PC-9 (cell line): ENCODE results near the gene KIAA1191. TPM values are rescaled to one million over a fixed set of nuclear protein-coding genes. Genes with fewer than 3 reads are reported as not detected.

ENCODE experiments used
- BruUV-seq: library from RNA; stranded (reverse); fragments of 400-500 nt; replicated peaks from 2 replicates; lab custom pipeline; 2021; lab: Mats Ljungman, UMichigan
- CTCF ChIA-PET: fragments of 300-600 bp; sonication (Branson Sonifier 250); formaldehyde crosslinking; loops from one replicate; lab custom pipeline; 2022; ENCODE audit warnings: antibody characterized with exemption; lab: Charles Lee
- POLR2A ChIA-PET: fragments of 300-600 bp; sonication (Branson Sonifier 250); formaldehyde crosslinking; loops from one replicate; lab custom pipeline; 2022; ENCODE audit warnings: antibody characterized with exemption; ENCODE audit not compliant: unreplicated experiment; lab: Charles Lee
- DNase-seq, 2 experiments: peaks; one replicate each; pipeline versions ENCODE4 v3.0.0 to v3.0.0-alpha.2; 2015 to 2022; ENCODE audit warnings: mixed read lengths in 1 of 2
- H2AFZ ChIP-seq: fragments of 200-600 bp; sonication (generic); 2 replicates; pipeline ENCODE4 v1.8.1; 2017; ENCODE audit warnings: antibody characterized with exemption
- H3F3A ChIP-seq: fragments of 200-600 bp; sonication (generic); 2 replicates; pipeline ENCODE4 v1.8.1; 2017; ENCODE audit warnings: antibody characterized with exemption, mild to moderate bottlenecking, low read depth; ENCODE audit not compliant: insufficient read depth
- H3K27ac ChIP-seq: fragments of 200-600 bp; sonication (generic); 2 replicates; pipeline ENCODE4 v1.6.1; 2016; ENCODE audit warnings: mixed run types
- H3K27me3 ChIP-seq: fragments of 200-600 bp; sonication (generic); 2 replicates; pipeline ENCODE4 v1.6.1; 2016; ENCODE audit warnings: low read depth, mixed run types; ENCODE audit not compliant: insufficient read depth
- H3K36me3 ChIP-seq: fragments of 200-600 bp; sonication (generic); 2 replicates; pipeline ENCODE4 v1.6.1; 2016; ENCODE audit warnings: low read depth, mixed run types
- H3K4me1 ChIP-seq: fragments of 200-600 bp; sonication (generic); replicated peaks from 2 replicates; pipeline ENCODE4 v1.6.1; 2016; ENCODE audit warnings: mixed run types; ENCODE audit not compliant: insufficient read depth
- H3K4me2 ChIP-seq: fragments of 200-600 bp; sonication (generic); 2 replicates; pipeline ENCODE4 v1.6.1; 2017; ENCODE audit warnings: mixed run types
- H3K4me3 ChIP-seq: fragments of 200-600 bp; sonication (generic); 2 replicates; pipeline ENCODE4 v1.6.1; 2016; ENCODE audit warnings: mixed run types
- H3K79me2 ChIP-seq: fragments of 200-600 bp; sonication (generic); 2 replicates; pipeline ENCODE4 v1.6.1; 2017; ENCODE audit warnings: low read depth, mixed run types
- H3K9me2 ChIP-seq: fragments of 200-600 bp; sonication (generic); 2 replicates; pipeline ENCODE4 v1.8.1; 2017; ENCODE audit warnings: mild to moderate bottlenecking; ENCODE audit not compliant: insufficient read depth
- H3K9me3 ChIP-seq: fragments of 200-600 bp; sonication (generic); 2 replicates; pipeline ENCODE4 v1.8.1; 2016; ENCODE audit warnings: low read depth; ENCODE audit not compliant: insufficient read depth
- H4K20me1 ChIP-seq: fragments of 200-600 bp; sonication (generic); 2 replicates; pipeline ENCODE4 v1.8.1; 2017; ENCODE audit not compliant: insufficient read depth
- EZH2 ChIP-seq: fragments of 200-600 bp; sonication (generic); IDR thresholded peaks from 2 replicates; pipeline ENCODE4 v1.8.0; 2017; ENCODE audit warnings: antibody characterized with exemption, low read depth
- intact Hi-C: fragments of 100-400 bp; cut with micrococcal nuclease; formaldehyde crosslinking; loops from one replicate; pipeline ENCODE4 v1.10.0; 2022; ENCODE audit not compliant: unreplicated experiment
- total RNA-seq: library from RNA; stranded (reverse); gene quantifications from 2 replicates; pipeline ENCODE4 v1.2.3, GENCODE V29; 2021
- TF ChIP-seq, protein P1 (sequence below): fragments of 200-600 bp; sonication (generic); conservative IDR thresholded peaks from 2 replicates; pipeline ENCODE4 v1.6.1; 2017; ENCODE audit warnings: mixed run types, antibody characterized with exemption, mild to moderate bottlenecking, moderate library complexity

The KIAA1191 gene
- total RNA-seq, 1 experiment from 2014 or later, result 115 TPM

- Histone ChIP-seq H3K36me3 (no peaks in the 10 kb centered on the region; the same call in 1 of the 2 replicates), H3K4me1 (no peaks in the 10 kb centered on the region), H3K9me2 (no peaks in the 10 kb centered on the region), H3K27me3 (no peaks in the 10 kb centered on the region), H3K79me2 (no peaks in the 10 kb centered on the region), H4K20me1 (no peaks in the 10 kb centered on the region), H3K9me3 (no peaks in the 10 kb centered on the region), H3K4me2 (no peak overlapping the region), H3F3A (no peaks in the 10 kb centered on the region), H2AFZ (no peak overlapping the region), H3K27ac (no peak overlapping the region), H3K4me3 (no peak overlapping the region)
- CTCF ChIA-PET, result interaction anchor here (0.6 to 0.7 kb wide), 2 partner anchors 63 to 1391 kb away, joined by 3 to 4 read pairs; no protein-coding TSS in a partner anchor
- DNase-seq, result no peak
- POLR2A ChIA-PET, result no interaction called here
- intact Hi-C loops, result no loop called here
- BruUV-seq, result no TSS peak
- no peak for TF ChIP-seq EZH2
These were observed 19.4 kb downstream of the KIAA1191 start for GRCh38 chr5:176342158-176342483.

- ChIA-PET CTCF (interaction anchor here (0.6 to 0.7 kb wide), 2 partner anchors 64 to 1390 kb away, joined by 3 to 4 read pairs; no protein-coding TSS in a partner anchor), POLR2A (no interaction called here)
- H3K9me3 ChIP-seq, result no peaks in the 10 kb centered on the region
These were observed 20.0 kb downstream of the KIAA1191 start for GRCh38 chr5:176341325-176342157.

DNA sequence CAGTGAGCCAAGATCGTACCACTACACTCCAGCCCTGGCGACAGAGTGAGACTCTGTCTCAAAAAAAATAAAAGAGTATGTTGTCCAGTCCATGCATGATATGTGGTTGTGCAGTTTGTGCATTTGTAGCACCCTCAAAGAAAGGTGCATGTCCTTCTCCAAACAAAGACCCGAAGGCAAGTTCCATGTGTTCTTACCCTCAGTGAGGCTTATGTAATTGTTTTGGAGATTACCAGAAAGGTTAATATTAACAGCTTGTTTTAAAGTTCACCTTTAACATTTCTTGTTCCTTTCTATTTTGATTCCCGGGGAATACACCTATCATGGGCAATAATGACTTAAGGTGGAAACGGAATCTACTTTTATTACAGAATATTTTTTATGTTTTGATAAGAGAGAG, 22.3 kb downstream of the KIAA1191 start:
- intact Hi-C loops, result no loop called here
- Histone ChIP-seq H3K27ac (no peak overlapping the region), H3K9me2 (no peaks in the 10 kb centered on the region), H3K9me3 (no peaks in the 10 kb centered on the region), H2AFZ (no peak overlapping the region), H4K20me1 (no peaks in the 10 kb centered on the region), H3K4me3 (no peak overlapping the region), H3K79me2 (no peaks in the 10 kb centered on the region), H3K27me3 (no peaks in the 10 kb centered on the region), H3K4me2 (no peak overlapping the region), H3K4me1 (no peaks in the 10 kb centered on the region), H3K36me3 (no peaks in the 10 kb centered on the region), H3F3A (no peaks in the 10 kb centered on the region)
- CTCF ChIA-PET, result no interaction called here
- DNase-seq, result no peak
- no TSS peak for BruUV-seq
- TF ChIP-seq, protein P1, sequence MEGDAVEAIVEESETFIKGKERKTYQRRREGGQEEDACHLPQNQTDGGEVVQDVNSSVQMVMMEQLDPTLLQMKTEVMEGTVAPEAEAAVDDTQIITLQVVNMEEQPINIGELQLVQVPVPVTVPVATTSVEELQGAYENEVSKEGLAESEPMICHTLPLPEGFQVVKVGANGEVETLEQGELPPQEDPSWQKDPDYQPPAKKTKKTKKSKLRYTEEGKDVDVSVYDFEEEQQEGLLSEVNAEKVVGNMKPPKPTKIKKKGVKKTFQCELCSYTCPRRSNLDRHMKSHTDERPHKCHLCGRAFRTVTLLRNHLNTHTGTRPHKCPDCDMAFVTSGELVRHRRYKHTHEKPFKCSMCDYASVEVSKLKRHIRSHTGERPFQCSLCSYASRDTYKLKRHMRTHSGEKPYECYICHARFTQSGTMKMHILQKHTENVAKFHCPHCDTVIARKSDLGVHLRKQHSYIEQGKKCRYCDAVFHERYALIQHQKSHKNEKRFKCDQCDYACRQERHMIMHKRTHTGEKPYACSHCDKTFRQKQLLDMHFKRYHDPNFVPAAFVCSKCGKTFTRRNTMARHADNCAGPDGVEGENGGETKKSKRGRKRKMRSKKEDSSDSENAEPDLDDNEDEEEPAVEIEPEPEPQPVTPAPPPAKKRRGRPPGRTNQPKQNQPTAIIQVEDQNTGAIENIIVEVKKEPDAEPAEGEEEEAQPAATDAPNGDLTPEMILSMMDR, result no peak
- TF ChIP-seq EZH2, result no peak
- POLR2A ChIA-PET, result no interaction called here

More at GRCh38 chr5:176341325-176342157, 20.0 kb downstream of the KIAA1191 start:
- no peaks in the 10 kb centered on the region for H3K79me2 ChIP-seq
- H2AFZ ChIP-seq, result no peak overlapping the region
- no peak overlapping the region for H3K4me3 ChIP-seq
- H3K4me1 ChIP-seq, result no peaks in the 10 kb centered on the region
- intact Hi-C loops, result no loop called here
- no peaks in the 10 kb centered on the region for H4K20me1 ChIP-seq
- no peak overlapping the region for H3K27ac ChIP-seq
- no peaks in the 10 kb centered on the region; the same call in 1 of the 2 replicates for H3K36me3 ChIP-seq
- no peak overlapping the region for H3K4me2 ChIP-seq
- H3K9me2 ChIP-seq, result no peaks in the 10 kb centered on the region
- TF ChIP-seq, protein P1, result no peak
- TF ChIP-seq EZH2, result no peak
- no peaks in the 10 kb centered on the region for H3F3A ChIP-seq
- no TSS peak for BruUV-seq
- H3K27me3 ChIP-seq, result no peaks in the 10 kb centered on the region
- DNase-seq, result no peak
